Stimulated activated CD8-positive, alpha-beta memory T cell treated with anti-CD3 and anti-CD28 coated beads, Interleukin-12 subunit alpha, Interleukin-12 subunit beta, amount 100 ng/mL, for 1 hour (primary cell): ENCODE data around the gene PLA2G2C.

Experiments
- DNase-seq: peaks from one replicate; pipeline ENCODE4 v3.0.0-alpha.2; 2020; ENCODE audit warnings: low read depth

The PLA2G2C gene

GRCh38 chr1:20183616-20184271 lies 2.6 kb downstream of the PLA2G2C start:
- no peak for DNase-seq

GRCh38 chr1:20183035-20183434 lies 3.3 kb downstream of the PLA2G2C start:
- DNase-seq = no peak

DNA sequence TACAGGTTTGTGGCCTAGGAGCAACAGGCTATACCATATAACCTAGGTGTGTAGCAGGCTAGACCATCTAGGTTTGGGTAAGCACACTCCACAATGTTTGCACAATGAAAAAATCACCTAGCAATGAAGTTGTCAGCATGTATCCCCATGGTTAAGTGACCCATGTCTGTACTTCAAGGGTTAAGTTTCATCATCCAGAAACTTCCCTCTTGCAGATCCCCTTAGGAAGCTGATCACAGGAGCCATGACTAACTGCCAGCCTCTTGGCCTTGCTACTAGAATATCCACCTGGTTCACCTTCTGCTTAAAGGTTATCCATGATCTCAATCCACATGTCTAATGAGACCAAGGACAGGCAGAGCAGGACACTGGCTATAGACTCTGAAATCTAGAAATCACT lies 3.9 kb downstream of the PLA2G2C start:
- no peak for DNase-seq

GRCh38 chr1:20180844-20181207 lies 5.5 kb downstream of the PLA2G2C start:
- no peak for DNase-seq

DNA sequence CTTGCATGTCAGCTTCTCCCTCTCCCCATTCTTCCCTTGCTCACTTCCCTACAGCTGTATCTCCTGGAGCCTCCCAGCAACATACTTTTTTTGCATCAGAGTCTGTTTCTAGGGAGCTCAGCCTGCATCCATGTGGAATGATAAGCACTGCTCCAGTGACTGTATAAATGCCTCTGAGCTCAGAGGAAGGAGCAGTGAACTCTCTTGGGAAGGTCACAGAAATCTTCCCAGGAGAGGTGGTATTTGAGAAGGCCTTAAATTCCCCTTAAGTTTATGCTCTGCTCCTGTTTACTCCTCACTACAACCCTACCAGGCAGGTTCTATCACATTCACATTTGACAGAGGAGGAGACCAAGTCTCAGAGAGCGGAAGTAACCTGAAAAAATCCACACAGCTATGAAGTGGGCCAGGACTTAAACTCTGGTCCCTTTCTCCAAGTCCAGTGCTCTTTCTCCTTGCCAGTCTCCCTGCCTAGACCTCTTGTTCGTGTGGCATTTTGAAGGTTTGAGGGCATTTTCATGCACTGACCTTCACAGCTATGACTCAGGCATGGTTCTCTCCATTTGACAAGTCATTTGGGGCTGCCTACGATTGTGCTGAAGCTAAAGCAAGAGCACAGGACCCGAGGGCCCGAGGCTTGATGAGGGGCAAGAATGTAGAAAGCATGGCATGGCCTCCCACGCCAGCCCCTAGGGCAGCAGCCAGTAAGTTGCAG lies 6.0 kb downstream of the PLA2G2C start:
- no peak for DNase-seq

- no peak for DNase-seq
Measured at GRCh38 chr1:20179371-20180128, 6.8 kb downstream of the PLA2G2C start.

GRCh38 chr1:20178634-20179370 lies 7.5 kb downstream of the PLA2G2C start:
- DNase-seq = no peak

DNA sequence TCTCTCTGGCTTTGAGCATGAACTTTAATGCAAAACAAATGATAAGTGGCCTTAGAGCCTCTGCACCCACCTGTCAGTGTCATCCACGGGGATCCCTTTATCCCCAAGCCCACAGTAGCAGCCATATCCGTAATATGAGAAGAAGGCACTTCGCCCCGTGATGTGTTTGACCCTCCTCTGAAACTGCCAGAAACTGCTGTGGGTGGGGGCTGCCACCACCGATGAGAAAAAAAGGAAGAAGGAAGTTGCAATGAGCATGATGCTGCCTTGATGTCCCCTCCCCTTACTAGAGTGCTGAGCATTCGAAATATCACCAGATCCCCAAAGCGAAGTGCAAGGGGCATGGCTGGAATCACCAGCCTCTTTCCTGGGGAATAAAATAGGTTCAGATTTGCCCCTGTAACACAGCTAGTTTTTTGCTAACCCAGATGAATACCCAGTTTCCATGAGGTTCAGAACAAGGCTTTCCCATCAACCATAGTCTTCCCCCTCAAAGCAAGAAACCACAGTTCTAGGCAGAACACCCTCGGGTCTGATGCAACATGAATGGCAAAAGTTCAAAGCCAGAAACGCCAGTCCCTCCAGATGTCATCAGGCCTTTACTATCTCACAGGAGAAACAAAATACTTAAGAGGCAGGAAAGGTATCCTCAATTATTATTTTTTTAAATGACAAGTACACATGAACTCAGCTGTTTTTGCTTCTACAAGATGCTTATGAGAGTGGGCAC lies 11.2 kb downstream of the PLA2G2C start:
- DNase-seq = no peak

GRCh38 chr1:20172033-20172590 lies 14.2 kb downstream of the PLA2G2C start:
- DNase-seq = no peak

DNA sequence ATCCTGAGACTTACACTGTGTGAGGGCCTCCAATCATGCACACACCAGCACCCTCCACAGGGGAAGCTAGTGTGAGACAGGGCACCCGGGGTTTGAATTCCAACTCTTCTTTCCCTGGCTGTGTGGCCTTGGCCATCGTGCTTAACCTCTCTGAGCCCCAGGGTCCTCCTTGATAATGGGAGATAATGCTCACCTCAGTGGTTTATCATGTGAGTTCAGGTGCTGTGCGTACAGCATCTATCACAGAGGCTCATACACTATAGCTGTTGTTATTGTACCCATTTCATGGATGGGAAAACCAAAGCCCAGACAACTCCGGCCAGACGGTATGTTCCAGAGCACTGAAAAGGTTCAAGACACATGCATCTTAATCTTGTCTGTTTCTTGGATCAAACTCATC lies 16.4 kb downstream of the PLA2G2C start:
- DNase-seq = no peak

DNA sequence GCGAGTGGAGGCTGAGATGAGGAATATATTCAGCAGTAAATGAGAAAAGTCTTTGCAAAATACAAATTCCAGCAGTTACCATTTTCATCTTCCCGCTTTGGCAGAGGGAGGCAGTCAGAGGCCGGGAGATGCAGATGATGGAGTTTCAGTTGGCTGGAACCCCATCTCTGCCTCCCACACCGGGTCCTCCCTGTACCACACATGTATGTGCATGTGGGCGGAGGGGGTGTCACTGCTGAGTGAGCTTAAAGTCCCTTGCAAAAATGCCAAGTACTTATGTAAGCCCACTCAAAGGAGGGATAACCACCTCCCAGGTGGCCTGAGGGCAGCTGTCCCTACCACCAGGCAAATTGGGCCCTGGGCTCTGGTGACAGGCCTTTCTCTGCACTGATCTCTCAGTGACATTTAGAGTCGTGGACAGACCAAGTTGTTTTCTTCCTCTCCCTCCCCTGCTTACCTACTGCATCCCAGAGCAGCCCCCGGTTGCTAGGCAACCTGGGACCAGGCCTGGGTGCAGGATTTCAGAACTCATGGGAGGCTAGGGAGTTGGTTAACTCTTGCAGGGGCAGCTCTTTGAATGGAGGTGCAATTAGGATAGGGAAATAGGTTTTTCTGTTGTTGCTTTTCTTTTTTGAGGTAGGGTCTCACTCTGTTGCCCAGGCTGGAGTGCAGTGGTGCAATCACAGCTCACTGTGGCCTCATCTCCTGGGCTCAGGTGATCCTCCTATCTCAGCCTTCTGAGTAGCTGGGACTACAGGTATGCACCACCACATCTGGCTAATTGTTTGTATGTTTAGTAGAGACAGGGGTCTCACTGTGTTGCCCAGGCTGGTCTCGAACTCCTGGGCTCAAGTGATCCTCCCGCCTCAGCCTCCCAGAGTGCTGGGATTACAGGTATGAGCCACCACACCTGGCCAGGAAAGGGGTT lies 17.5 kb downstream of the PLA2G2C start:
- no peak for DNase-seq

DNA sequence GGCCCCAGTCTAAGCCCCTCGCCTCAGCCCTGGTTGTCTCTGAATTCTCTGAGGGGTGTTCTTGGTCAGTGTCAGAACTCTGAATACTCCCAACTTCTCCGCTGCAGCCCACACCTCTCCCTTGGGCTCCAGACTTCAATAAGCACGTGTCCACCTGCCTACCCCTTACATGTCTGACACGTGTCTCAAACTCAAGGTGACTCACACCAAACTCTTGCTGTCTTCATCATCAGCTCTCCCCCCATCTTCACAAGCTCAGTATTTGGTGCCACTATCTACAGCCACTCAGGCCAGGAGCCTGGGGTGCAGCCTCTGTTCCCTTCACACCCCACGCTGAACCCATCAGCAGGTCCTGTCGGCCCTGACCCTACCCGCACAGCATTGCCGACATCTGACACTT lies 19.2 kb downstream of the PLA2G2C start:
- no peak for DNase-seq

- DNase-seq = no peak
Measured at GRCh38 chr1:20166051-20166450, 20.3 kb downstream of the PLA2G2C start.

DNA sequence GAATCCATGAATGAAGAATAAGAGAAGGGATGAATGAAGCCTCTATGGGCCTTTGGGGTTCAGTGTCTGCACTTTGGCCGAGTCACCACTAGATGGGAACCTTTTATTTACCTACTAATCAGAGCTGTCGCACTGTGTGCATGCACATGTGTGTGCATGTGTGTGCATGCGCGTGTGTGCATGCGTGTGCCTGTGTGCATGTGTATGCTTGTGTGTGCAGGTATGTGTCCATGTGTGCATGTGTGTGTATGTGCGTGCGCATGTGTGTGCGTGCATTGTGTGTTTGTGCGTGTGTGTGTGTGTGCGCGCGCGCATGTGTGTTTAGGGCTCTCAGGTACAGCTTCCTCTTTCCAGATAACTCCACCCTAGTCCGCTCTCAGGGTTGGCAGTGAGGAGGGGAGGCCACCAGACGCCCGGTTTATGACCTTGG lies 20.8 kb downstream of the PLA2G2C start:
- no peak for DNase-seq

DNA sequence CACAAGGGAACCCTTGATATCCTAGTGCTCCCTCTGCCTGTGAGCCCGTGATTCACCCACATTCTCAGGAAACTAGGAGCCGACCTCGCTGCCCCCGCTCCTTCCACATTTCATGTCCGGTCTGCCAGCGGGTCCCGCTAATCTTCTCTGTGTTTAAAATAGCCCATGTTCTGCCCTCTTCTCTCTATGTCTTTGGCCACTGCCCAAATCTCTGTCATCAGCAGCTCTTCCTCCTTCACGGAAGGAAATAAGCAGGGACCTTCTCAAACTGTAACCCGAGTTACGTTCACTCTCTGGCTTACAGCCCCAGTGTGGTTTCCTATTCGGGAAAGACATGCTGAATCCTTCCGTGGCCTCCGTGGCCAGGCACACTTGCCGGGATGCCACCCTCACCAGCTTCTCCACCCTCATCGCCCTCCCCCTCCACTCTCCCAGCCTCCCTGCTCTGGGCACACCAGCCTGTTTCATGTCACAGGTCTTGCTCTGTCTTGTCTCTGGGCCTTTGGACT lies 21.6 kb downstream of the PLA2G2C start:
- DNase-seq = no peak

- DNase-seq = no peak
Measured at GRCh38 chr1:20160034-20160433, 26.3 kb downstream of the PLA2G2C start.

- no peak for DNase-seq
Measured at GRCh38 chr1:20158358-20159070, 27.8 kb downstream of the PLA2G2C start.

DNA sequence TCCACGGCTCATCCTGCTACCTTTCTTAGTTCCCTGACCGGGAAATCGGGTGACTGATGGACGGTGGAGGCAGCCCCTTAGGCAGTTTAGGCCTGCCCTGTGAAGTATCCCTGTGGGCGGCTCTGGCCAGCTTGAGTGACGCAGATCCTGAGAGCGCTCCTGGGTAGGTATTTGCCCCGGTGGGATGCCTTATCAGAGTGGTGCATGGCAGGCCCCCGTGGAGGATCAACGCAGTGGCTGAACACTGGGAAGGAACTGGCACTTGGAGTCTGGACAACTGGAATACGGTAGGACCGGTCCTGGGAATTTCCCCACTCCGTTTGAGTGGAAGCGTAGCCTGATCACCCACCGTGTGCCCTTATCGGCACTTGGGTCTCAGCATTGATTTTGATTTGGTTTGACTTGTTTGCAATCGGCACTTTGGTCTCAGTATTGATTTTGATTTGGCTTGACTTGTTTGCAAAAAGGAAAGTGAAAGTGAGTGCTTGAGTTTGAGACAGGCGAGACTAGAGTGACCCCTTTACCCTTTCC lies 32.0 kb downstream of the PLA2G2C start:
- DNase-seq = no peak

DNA sequence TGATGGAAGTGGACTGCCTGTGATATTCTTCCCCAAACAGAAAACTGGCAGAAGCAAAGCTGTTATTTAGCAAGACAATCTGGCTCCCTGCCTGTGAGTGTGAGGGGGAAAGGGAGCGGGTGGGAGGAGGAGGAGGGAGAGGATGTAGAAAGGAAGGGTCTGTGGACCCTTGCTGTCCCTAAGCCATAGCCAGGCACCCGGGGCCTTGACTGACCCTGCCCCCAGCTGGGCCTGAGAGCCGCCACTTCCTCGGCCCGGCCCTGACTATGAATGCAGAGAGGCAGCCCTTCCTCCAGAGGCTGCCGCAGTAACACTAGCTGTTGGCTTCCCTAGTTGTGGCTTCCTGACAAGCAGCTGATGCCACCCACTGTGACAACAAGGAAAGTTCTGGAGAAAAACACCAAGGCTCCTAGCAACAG lies 33.3 kb downstream of the PLA2G2C start:
- DNase-seq = no peak
